ENCODE data around the gene FOLR2. TPM values are rescaled to one million over a fixed set of nuclear protein-coding genes. Genes with fewer than 3 reads are reported as not detected.

Gene FOLR2
- total and polyA plus RNA-seq, 2 of the 8 experiments (the other 6 are each of a cell fraction or from before 2014, with no cell fraction given): not detected

GRCh38 chr11:72226701-72227100 lies 10.1 kb downstream of the FOLR2 start:
- H3K4ac ChIP-seq (replicated peaks; ENCODE audit: insufficient read length, low read depth, low read length): no peak overlapping the region
- H3K27me3 ChIP-seq (replicated peaks in 1 of 4; ENCODE audit: control insufficient read depth in 3 of 4, extremely low read depth in 1 of 4, insufficient read depth in 3 of 4, low read length in 3 of 4): no peaks in the 10 kb centered on the region
- H3K36me3 ChIP-seq (ENCODE audit: control insufficient read depth in 2 of 4, insufficient read depth in 4 of 4, low read length in 3 of 4): peaks cover 14 to 35% (median 32%) of the 10 kb centered on the region in 4 experiments; a peak in 7 of 8 replicates
- no peak overlapping the region for H3K4me2 ChIP-seq (ENCODE audit: insufficient read depth in 1 of 2, low read depth in 2 of 2, low read length in 2 of 2)
- ChIA-PET CTCF (ENCODE audit: partially characterized antibody) (interaction anchor here (0.7 to 8.3 kb wide), 6 partner anchors 10 to 204 kb away, joined by 3 to 72 read pairs (median 6); no protein-coding TSS in a partner anchor), POLR2A (ENCODE audit: partially characterized antibody) (interaction anchor here (0.6 to 9.9 kb wide), 6 partner anchors 11 to 202 kb away, joined by 3 to 160 read pairs (median 3); no protein-coding TSS in a partner anchor)
- no peak overlapping the region for H3K18ac ChIP-seq (ENCODE audit: extremely low read depth, low read length)
- H2BK15ac ChIP-seq (ENCODE audit: low read length): no peak overlapping the region
- H2BK120ac ChIP-seq (replicated peaks; ENCODE audit: low read depth, low read length): no peak overlapping the region
- no peak overlapping the region for H2AK5ac ChIP-seq (ENCODE audit: low read depth, low read length)
- no peak overlapping the region for H3K27ac ChIP-seq (ENCODE audit: low read depth, low read length)
- H2BK20ac ChIP-seq (ENCODE audit: low read length): no peak overlapping the region
- H3K79me2 ChIP-seq (ENCODE audit: control insufficient read depth in 1 of 2, insufficient read depth in 2 of 2, low read length in 2 of 2): peaks cover 0 to 11% of the 10 kb centered on the region in 2 experiments; a peak in 2 of 4 replicates
- H3K9ac ChIP-seq (replicated peaks in 1 of 4; ENCODE audit: extremely low read depth in 1 of 4, low read depth in 3 of 4, low read length in 3 of 4): no peak overlapping the region
- peaks cover 10% of the 10 kb centered on the region for H3K79me1 ChIP-seq (ENCODE audit: low read depth, low read length)
- TF ChIP-seq TBP (IDR thresholded peaks at IDR 0.05; ENCODE audit: low read depth, low read length) (no peak), EP300 (IDR thresholded peaks at IDR 0.05; ENCODE audit: borderline replicate concordance in 1 of 2, low read depth in 2 of 2, low read length in 2 of 2) (no peak), POLR2AphosphoS5 (IDR thresholded peaks at IDR 0.05; ENCODE audit: low read depth, low read length) (0 out of 2 replicates have a peak, but pooled peaks have one; percentile 20), MAX (IDR thresholded peaks at IDR 0.05) (no peak)
- no peak overlapping the region for H4K5ac ChIP-seq (ENCODE audit: insufficient read length, low read depth, low read length)
- peaks cover 15% of the 10 kb centered on the region for H3K23me2 ChIP-seq (ENCODE audit: low read depth, low read length)
- no peak for FAIRE-seq
- no peak overlapping the region for H3K14ac ChIP-seq (ENCODE audit: insufficient read length)
- no peak overlapping the region for H3K56ac ChIP-seq (replicated peaks; ENCODE audit: insufficient read length, low read depth, low read length)
- no peak overlapping the region for H2BK12ac ChIP-seq (ENCODE audit: low read depth, low read length)
- no peak overlapping the region for H3K23ac ChIP-seq (ENCODE audit: insufficient read length)
- H3K9me3 ChIP-seq (ENCODE audit: insufficient read depth in 2 of 2, low read depth in 1 of 2, low read length in 1 of 2): no peaks in the 10 kb centered on the region
- H4K91ac ChIP-seq (replicated peaks; ENCODE audit: insufficient read length, low read length): no peak overlapping the region
- no peak overlapping the region for H4K8ac ChIP-seq (ENCODE audit: extremely low read depth, insufficient read depth, low read length)
- DNase-seq (ENCODE audit: low read depth in 1 of 2, low spot score in 2 of 2): peak in 1 of 2 experiments; percentile 38
- 76% methylated on average over 5 of the region's 5 CpGs; no CpG with 5 or more reads in 1 of the 2 experiments for WGBS, 2 experiments (ENCODE audit: extremely low coverage in 1 of 2, insufficient coverage in 1 of 2, insufficient read length in 1 of 2, insufficient replicate concordance in 2 of 2, low coverage in 1 of 2, low lambda C conversion rate in 2 of 2, missing lambda C conversion rate in 1 of 2)
- peaks cover 8 to 17% of the 10 kb centered on the region in 2 experiments for H4K20me1 ChIP-seq (replicated peaks in 1 of 2; ENCODE audit: control insufficient read depth in 1 of 2, insufficient read depth in 2 of 2, low read length in 2 of 2)
- peaks cover 8 to 11% (median 8%) of the 10 kb centered on the region in 4 experiments; a peak in 6 of 7 replicates for H3K4me1 ChIP-seq (replicated peaks in 1 of 4; ENCODE audit: control insufficient read depth in 3 of 4, insufficient read depth in 4 of 4, low read length in 3 of 4)
- no peak overlapping the region for H3K4me3 ChIP-seq (ENCODE audit: extremely low read depth in 1 of 4, insufficient read depth in 2 of 4, low read depth in 3 of 4, low read length in 4 of 4)
- no peak overlapping the region for H2AFZ ChIP-seq (ENCODE audit: low read length)
- H2BK5ac ChIP-seq (ENCODE audit: low read depth, low read length): no peak overlapping the region

All from H1 (cell line).